ENCODE results near the gene SLC4A3.
A peak's percentile ranks its signal among the peaks of the same experiment; 100 is the strongest.
"Not testable (repeated sequence)": the region's sequence is repeated elsewhere in the genome, so short reads cannot be mapped to it uniquely, and the experiment has no call there.

Gene SLC4A3

GRCh38 chr2:219679041-219679440 is 51.6 kb downstream of the SLC4A3 start:
- no peak for DNase-seq
- H3K9me3 ChIP-seq (ENCODE audit: severe bottlenecking): peaks cover 5% of the 10 kb centered on the region
- no peaks in the 10 kb centered on the region for H3K36me3 ChIP-seq
- no peak overlapping the region for H3K4me3 ChIP-seq (ENCODE audit: low read depth, low read length)
- H3K27me3 ChIP-seq (ENCODE audit: insufficient read depth, low read depth, severe bottlenecking): no peaks in the 10 kb centered on the region
- no peak for TF ChIP-seq CTCF (IDR thresholded peaks at IDR 0.05; ENCODE audit: low read depth, low read length)
- no peak overlapping the region for H3K27ac ChIP-seq

- no peak for TF ChIP-seq CTCF (IDR thresholded peaks at IDR 0.05; ENCODE audit: low read depth, low read length)
- H3K27ac ChIP-seq: no peak overlapping the region
- H3K4me3 ChIP-seq (ENCODE audit: low read depth, low read length): no peak overlapping the region
- H3K9me3 ChIP-seq (ENCODE audit: severe bottlenecking): peaks cover 5% of the 10 kb centered on the region
- H3K36me3 ChIP-seq: no peaks in the 10 kb centered on the region
- no peaks in the 10 kb centered on the region for H3K27me3 ChIP-seq (ENCODE audit: insufficient read depth, low read depth, severe bottlenecking)
- DNase-seq: no peak
Measured at GRCh38 chr2:219679571-219679970, 52.1 kb downstream of the SLC4A3 start.

- Histone ChIP-seq H3K36me3 (no peaks in the 10 kb centered on the region), H3K27me3 (ENCODE audit: insufficient read depth, low read depth, severe bottlenecking) (no peaks in the 10 kb centered on the region), H3K4me3 (ENCODE audit: low read depth, low read length) (no peak overlapping the region), H3K27ac (peak overlapping the region; percentile 71), H3K9me3 (ENCODE audit: severe bottlenecking) (peaks cover 5% of the 10 kb centered on the region)
- no peak for TF ChIP-seq CTCF (IDR thresholded peaks at IDR 0.05; ENCODE audit: low read depth, low read length)
- peak; percentile 42 for DNase-seq
Measured at GRCh38 chr2:219680958-219681693, 53.7 kb downstream of the SLC4A3 start.

GRCh38 chr2:219681694-219682300 is 54.4 kb downstream of the SLC4A3 start:
- Histone ChIP-seq H3K36me3 (no peaks in the 10 kb centered on the region), H3K27ac (peak overlapping the region; percentile 71), H3K9me3 (ENCODE audit: severe bottlenecking) (peaks cover 5% of the 10 kb centered on the region), H3K27me3 (ENCODE audit: insufficient read depth, low read depth, severe bottlenecking) (no peaks in the 10 kb centered on the region), H3K4me3 (ENCODE audit: low read depth, low read length) (no peak overlapping the region)
- no peak for TF ChIP-seq CTCF (IDR thresholded peaks at IDR 0.05; ENCODE audit: low read depth, low read length)
- no peak for DNase-seq

- not testable (repeated sequence) for H3K36me3 ChIP-seq; DNase-seq; H3K4me3 ChIP-seq (ENCODE audit: low read depth, low read length); H3K27me3 ChIP-seq (ENCODE audit: insufficient read depth, low read depth, severe bottlenecking); H3K9me3 ChIP-seq (ENCODE audit: severe bottlenecking)
- peak overlapping the region; percentile 84 for H3K27ac ChIP-seq
Measured at GRCh38 chr2:219683474-219683873, 56.0 kb downstream of the SLC4A3 start.

- peaks cover 5% of the 10 kb centered on the region for H3K9me3 ChIP-seq (ENCODE audit: severe bottlenecking)
- peak overlapping the region; percentile 84 for H3K27ac ChIP-seq
- H3K4me3 ChIP-seq (ENCODE audit: low read depth, low read length): peak overlapping the region; percentile 77
- peak; percentile 90 for DNase-seq
- H3K36me3 ChIP-seq: no peaks in the 10 kb centered on the region
- TF ChIP-seq CTCF (IDR thresholded peaks at IDR 0.05; ENCODE audit: low read depth, low read length): peak; percentile 17; the same call in 1 of the 2 replicates
- H3K27me3 ChIP-seq (ENCODE audit: insufficient read depth, low read depth, severe bottlenecking): no peaks in the 10 kb centered on the region
Measured at GRCh38 chr2:219684721-219685689, 57.6 kb downstream of the SLC4A3 start.
